HepG2 (cell line): Measurements from ENCODE around the gene IL1RAPL1. TPM values are rescaled to one million over a fixed set of nuclear protein-coding genes. Genes with fewer than 3 reads are reported as not detected.

Experiments used
- ATAC-seq: fragments of 200-7000 bp; cut with Tn5 transposase; 3 replicates; pipeline ENCODE4 v1.9.1; 2020; ENCODE audit warnings: mild to moderate bottlenecking, moderate library complexity
- BruUV-seq: library from RNA; stranded (reverse); fragments of 400-500 nt; replicated peaks from 2 replicates; lab custom pipeline; 2021; lab: Mats Ljungman, UMichigan
- CTCF ChIA-PET: fragments of 300-600 bp; formaldehyde crosslinking; extraction: SDS; loops from one replicate; lab custom pipeline; 2021; ENCODE audit warnings: low total read pairs, inconsistent platforms, low intra/inter-chr PET ratio; lab: Yijun Ruan, JAX
- POLR2A ChIA-PET: fragments of 350-600 bp; sonication (Branson Sonifier 250); formaldehyde crosslinking; loops from one replicate; lab custom pipeline; 2020; ENCODE audit warnings: antibody characterized with exemption, inconsistent platforms; lab: Yijun Ruan, JAX
- DNase-seq: peaks from one replicate; pipeline ENCODE4 v3.0.0-alpha.2; 2015; ENCODE audit warnings: low spot score
- FAIRE-seq: peaks from 3 replicates; lab custom pipeline; 2011; peaks lifted over from hg19 to GRCh38; lab: Jason Lieb, UNC
- H2AFZ ChIP-seq: one replicate; pipeline ENCODE4 v1.6.1; 2011; ENCODE audit warnings: low read length, inconsistent platforms
- H3K27ac ChIP-seq: fragments of 300-600 bp; 3 replicates; pipeline ENCODE4 v1.8.0; 2011; ENCODE audit warnings: mixed run types, mild to moderate bottlenecking, mixed read lengths, low read length, inconsistent platforms; ENCODE audit not compliant: insufficient read depth; ENCODE audit errors: extremely low read length
- H3K27me3 ChIP-seq, 2 experiments: fragments of 200-600 bp in 1 of 2; 2 replicates in 1 of 2; 3 replicates in 1 of 2; pipeline versions ENCODE4 v1.6.0 to v1.8.0; 2011; ENCODE audit warnings: low read length in 2 of 2, mild to moderate bottlenecking in 2 of 2, moderate library complexity in 2 of 2, inconsistent platforms in 1 of 2; ENCODE audit not compliant: insufficient read depth in 2 of 2, control insufficient read depth in 1 of 2
- H3K36me3 ChIP-seq, 2 experiments: fragments of 200-600 bp in 1 of 2; replicated peaks in 1 of 2; 2 replicates in 1 of 2; 3 replicates in 1 of 2; pipeline versions ENCODE4 v1.5.1 to v1.8.0; 2011; ENCODE audit warnings: low read length in 2 of 2, inconsistent platforms in 1 of 2; ENCODE audit not compliant: insufficient read depth in 2 of 2, control insufficient read depth in 1 of 2
- H3K4me1 ChIP-seq: 2 replicates; pipeline ENCODE4 v1.5.1; 2012; ENCODE audit warnings: low read length, inconsistent platforms; ENCODE audit not compliant: insufficient read depth
- H3K4me2 ChIP-seq: 2 replicates; pipeline ENCODE4 v1.6.0; 2011; ENCODE audit warnings: low read depth, low read length, inconsistent platforms
- H3K4me3 ChIP-seq, 3 experiments: fragments of 200-600 bp in 1 of 3; sonication (generic), shearing (Covaris generic) in 1 of 3; replicated peaks in 1 of 3; 2 replicates each; pipeline ENCODE4 v1.5.1; 2011 to 2016; ENCODE audit warnings: low read length in 3 of 3, inconsistent platforms in 2 of 3, low read depth in 2 of 3, mild to moderate bottlenecking in 2 of 3, control low read depth in 1 of 3, mixed read lengths in 1 of 3; ENCODE audit not compliant: insufficient read depth in 1 of 3
- H3K79me2 ChIP-seq: one replicate; pipeline ENCODE4 v1.6.1; 2011; ENCODE audit warnings: low read length, inconsistent platforms; ENCODE audit not compliant: insufficient read depth
- H3K9ac ChIP-seq: 2 replicates; pipeline ENCODE4 v1.6.0; 2011; ENCODE audit warnings: mild to moderate bottlenecking, low read depth, low read length, inconsistent platforms; ENCODE audit not compliant: insufficient read depth
- H3K9me3 ChIP-seq: 2 replicates; pipeline ENCODE4 v1.5.1; 2012; ENCODE audit warnings: mild to moderate bottlenecking, low read length
- H4K20me1 ChIP-seq: 2 replicates; pipeline ENCODE4 v1.6.0; 2011; ENCODE audit warnings: inconsistent platforms, mild to moderate bottlenecking, low read length, moderate library complexity; ENCODE audit not compliant: insufficient read depth
- IRF9 ChIP-seq: sonication (generic); formaldehyde crosslinking; IDR thresholded peaks from 2 replicates; pipeline ENCODE4 v1.8.0; 2022; ENCODE audit warnings: missing genetic modification reagents, mild to moderate bottlenecking, borderline replicate concordance
- SOX6 ChIP-seq, 2 experiments: fragments of 450-650 bp in 1 of 2; sonication (generic) in 1 of 2; formaldehyde crosslinking in 1 of 2; IDR thresholded peaks; 2 replicates each; pipeline versions ENCODE4 v1.4.0 to v1.6.1; 2017 to 2020; ENCODE audit warnings: antibody characterized with exemption in 1 of 2, mild to moderate bottlenecking in 1 of 2, missing genetic modification reagents in 1 of 2
- ZBTB34 ChIP-seq: sonication (generic); formaldehyde crosslinking; IDR thresholded peaks from 2 replicates; pipeline ENCODE4 v1.8.0; 2022; ENCODE audit warnings: mild to moderate bottlenecking, missing genetic modification reagents
- ZNF710 ChIP-seq: sonication (generic); formaldehyde crosslinking; IDR thresholded peaks from 2 replicates; pipeline ENCODE4 v1.5.0; 2020; ENCODE audit warnings: mild to moderate bottlenecking, missing genetic modification reagents, borderline replicate concordance
- ZNF775 ChIP-seq: sonication (generic); formaldehyde crosslinking; IDR thresholded peaks from 2 replicates; pipeline ENCODE4 v1.4.0; 2020; ENCODE audit warnings: missing genetic modification reagents, mild to moderate bottlenecking, moderate library complexity, borderline replicate concordance
- WGBS: methylation state at CpG from one replicate; pipeline ENCODE4 v1.1.6; 2017; ENCODE audit warnings: low lambda C conversion rate; 5-methylcytosine and 5-hydroxymethylcytosine counted together
- in situ Hi-C: cut with HindIII; loops from 2 replicates; pipeline ENCODE4 v1.10.0; 2017; ENCODE audit warnings: low pct_unique_long_range_greater_than_20kb; ENCODE audit not compliant: extremely low pct_ligation_motif_present
- intact Hi-C: fragments of 100-400 bp; cut with micrococcal nuclease; formaldehyde crosslinking; loops from one replicate; pipeline ENCODE4 v1.10.0; 2022; ENCODE audit not compliant: unreplicated experiment
- polyA plus RNA-seq, 8 experiments: library from polyadenylated mRNA; depleted of rRNA in 3 of 8; stranded (reverse) in 7 of 8; unstranded in 1 of 8; fragments of >200 nt; fragmentation: Illumina TruSeq in 4 of 8; extraction: Trizol in 4 of 8; gene quantifications; 2 replicates each; pipeline versions ENCODE4 v1.2.1 to v1.2.3, GENCODE V29; 2011 to 2016; ENCODE audit warnings: low read depth in 4 of 8, missing spikeins in 1 of 8, mixed read lengths in 1 of 8; ENCODE audit not compliant: insufficient read depth in 1 of 8
- total RNA-seq, 5 experiments: library from RNA; depleted of rRNA; stranded (reverse); fragments of >200 nt; fragmentation: Illumina TruSeq; extraction: Trizol; gene quantifications; 2 replicates each; pipeline ENCODE4 v1.2.3, GENCODE V29; 2016; ENCODE audit warnings: low read depth in 1 of 5

Gene IL1RAPL1
- total and polyA plus RNA-seq, 2 of the 13 experiments (the other 11 are each of a cell fraction or from before 2014, with no cell fraction given) = 0.04 TPM; not detected in 1

- TF ChIP-seq SOX6 (IDR thresholded peaks at IDR 0.05) (no peak), SOX6 (CRISPR knock-in tag; IDR thresholded peaks at IDR 0.05) (no peak), ZBTB34 (CRISPR knock-in tag) (no peak), ZNF775 (no peak), ZNF710 (CRISPR knock-in tag) (no peak), IRF9 (CRISPR knock-in tag) (no peak)
- Histone ChIP-seq H3K4me3 (no peak overlapping the region), H2AFZ (no peak overlapping the region), H3K36me3 (no peaks in the 10 kb centered on the region), H3K27ac (no peak overlapping the region), H3K4me1 (no peaks in the 10 kb centered on the region), H3K27me3 (no peaks in the 10 kb centered on the region), H3K9me3 (no peaks in the 10 kb centered on the region), H3K9ac (no peak overlapping the region), H3K4me2 (no peak overlapping the region), H3K79me2 (no peaks in the 10 kb centered on the region), H4K20me1 (no peaks in the 10 kb centered on the region)
- ATAC-seq (no peak), FAIRE-seq (no peak), DNase-seq (peak; percentile 1)
- 0% methylated on average over 4 of the region's 4 CpGs for WGBS
- POLR2A ChIA-PET = no interaction called here
- CTCF ChIA-PET = no interaction called here
- no TSS peak for BruUV-seq
- in situ Hi-C loops = no loop called here
- intact Hi-C loops = no loop called here
Observed at GRCh38 chrX:29662759-29663503, 1075.7 kb downstream of the IL1RAPL1 start.
